WTC11 (cell line): ENCODE results near the gene CCNB3. TPM values are rescaled to one million over a fixed set of nuclear protein-coding genes. Genes with fewer than 3 reads are reported as not detected.

Experiments used
- ATAC-seq: fragments of 200-7000 bp; cut with Tn5 transposase; 2 replicates; pipeline ENCODE4 v1.10.0; 2021; ENCODE audit warnings: mild to moderate bottlenecking, moderate library complexity
- CTCF ChIA-PET: fragments of 300-600 bp; sonication (Branson Sonifier 250); formaldehyde crosslinking; loops from one replicate; lab custom pipeline; 2021; ENCODE audit warnings: antibody characterized with exemption; lab: Charles Lee
- POLR2A ChIA-PET: fragments of 350-600 bp; sonication (Branson Sonifier 250); formaldehyde crosslinking; loops from one replicate; lab custom pipeline; 2021; ENCODE audit warnings: antibody characterized with exemption; lab: Charles Lee
- DNase-seq: peaks from one replicate; pipeline ENCODE4 v3.0.0; 2021; ENCODE audit warnings: low spot score
- H3K27ac Mint-ChIP-seq: 2 replicates; pipeline ENCODE4 v1.8.0; 2021; ENCODE audit warnings: mixed read lengths
- H3K27me3 Mint-ChIP-seq: 2 replicates; pipeline ENCODE4 v1.8.0; 2021; ENCODE audit warnings: low read depth, mild to moderate bottlenecking, moderate library complexity, mixed read lengths
- H3K36me3 Mint-ChIP-seq: 2 replicates; pipeline ENCODE4 v1.8.0; 2021; ENCODE audit warnings: mixed read lengths
- H3K4me1 Mint-ChIP-seq: 2 replicates; pipeline ENCODE4 v1.8.0; 2022; ENCODE audit warnings: mixed read lengths
- H3K4me3 Mint-ChIP-seq: 2 replicates; pipeline ENCODE4 v1.8.0; 2021; ENCODE audit warnings: mild to moderate bottlenecking, moderate library complexity, mixed read lengths
- H3K9me3 Mint-ChIP-seq: 2 replicates; pipeline ENCODE4 v1.8.0; 2021; ENCODE audit warnings: mixed read lengths
- ATF1 ChIP-seq: sonication (generic); formaldehyde crosslinking; IDR thresholded peaks from 2 replicates; pipeline ENCODE4 v1.8.1; 2023; ENCODE audit warnings: mild to moderate bottlenecking, moderate library complexity, missing genetic modification reagents
- FOXP1 ChIP-seq: sonication (generic); formaldehyde crosslinking; IDR thresholded peaks from 2 replicates; pipeline ENCODE4 v1.8.0; 2022; ENCODE audit warnings: missing genetic modification reagents, mild to moderate bottlenecking, moderate library complexity, borderline replicate concordance
- HMGA2 ChIP-seq: fragments of 250-450 bp; sonication (Bioruptor Pico); IDR thresholded peaks from 2 replicates; pipeline ENCODE4 v1.4.0; 2021; ENCODE audit warnings: mild to moderate bottlenecking, moderate library complexity
- IRF2 ChIP-seq: sonication (generic); formaldehyde crosslinking; IDR thresholded peaks from 2 replicates; pipeline ENCODE4 v1.8.0; 2022; ENCODE audit warnings: low read depth, missing genetic modification reagents, borderline replicate concordance
- JAZF1 ChIP-seq: fragments of 250-450 bp; sonication (Bioruptor Pico); IDR thresholded peaks from 2 replicates; pipeline ENCODE4 v1.9.0; 2021; ENCODE audit warnings: moderate library complexity, mild to moderate bottlenecking, inconsistent platforms
- MYBL2 ChIP-seq: sonication (generic); formaldehyde crosslinking; IDR thresholded peaks from 2 replicates; pipeline ENCODE4 v1.8.1; 2023; ENCODE audit warnings: mild to moderate bottlenecking, moderate library complexity, missing genetic modification reagents
- RORB ChIP-seq: fragments of 250-450 bp; sonication (Bioruptor Pico); IDR thresholded peaks from 2 replicates; pipeline ENCODE4 v1.9.0; 2021; ENCODE audit warnings: mild to moderate bottlenecking
- SOX15 ChIP-seq: fragments of 250-450 bp; sonication (Bioruptor Pico); IDR thresholded peaks from 2 replicates; pipeline ENCODE4 v1.9.0; 2021; ENCODE audit warnings: mild to moderate bottlenecking
- USF2 ChIP-seq: sonication (generic); formaldehyde crosslinking; IDR thresholded peaks from 2 replicates; pipeline ENCODE4 v1.8.1; 2023; ENCODE audit warnings: mild to moderate bottlenecking, missing genetic modification reagents, moderate library complexity
- ZNF263 ChIP-seq: sonication (generic); formaldehyde crosslinking; IDR thresholded peaks from 2 replicates; pipeline ENCODE4 v1.8.1; 2022; ENCODE audit warnings: low read depth, mild to moderate bottlenecking, moderate library complexity, missing genetic modification reagents
- total RNA-seq: library from RNA; stranded (reverse); gene quantifications from 3 replicates; pipeline ENCODE4 v1.2.3, GENCODE V29; 2021
- TF ChIP-seq, protein P1 (sequence below): sonication (generic); formaldehyde crosslinking; IDR thresholded peaks from 2 replicates; pipeline ENCODE4 v1.8.0; 2022; ENCODE audit warnings: missing genetic modification reagents
- TF ChIP-seq, protein P2 (sequence below): fragments of 250-450 bp; sonication (Bioruptor Pico); IDR thresholded peaks from 2 replicates; pipeline ENCODE4 v1.9.0; 2021; ENCODE audit warnings: mild to moderate bottlenecking, borderline replicate concordance
- TF ChIP-seq, protein P3 (sequence below): sonication (generic); formaldehyde crosslinking; IDR thresholded peaks from 2 replicates; pipeline ENCODE4 v1.8.1; 2023; ENCODE audit warnings: mild to moderate bottlenecking, missing genetic modification reagents, borderline replicate concordance

Gene CCNB3
- total RNA-seq, 1 experiment from 2014 or later: 0.13 TPM

GRCh38 chrX:50167366-50167765 lies 37.2 kb upstream of the CCNB3 start (continued):
- no peak for TF ChIP-seq IRF2 (CRISPR knock-in tag)
- TF ChIP-seq SOX15 (CRISPR knock-in tag): no peak
- no peak for TF ChIP-seq ZNF263 (CRISPR knock-in tag)

DNA sequence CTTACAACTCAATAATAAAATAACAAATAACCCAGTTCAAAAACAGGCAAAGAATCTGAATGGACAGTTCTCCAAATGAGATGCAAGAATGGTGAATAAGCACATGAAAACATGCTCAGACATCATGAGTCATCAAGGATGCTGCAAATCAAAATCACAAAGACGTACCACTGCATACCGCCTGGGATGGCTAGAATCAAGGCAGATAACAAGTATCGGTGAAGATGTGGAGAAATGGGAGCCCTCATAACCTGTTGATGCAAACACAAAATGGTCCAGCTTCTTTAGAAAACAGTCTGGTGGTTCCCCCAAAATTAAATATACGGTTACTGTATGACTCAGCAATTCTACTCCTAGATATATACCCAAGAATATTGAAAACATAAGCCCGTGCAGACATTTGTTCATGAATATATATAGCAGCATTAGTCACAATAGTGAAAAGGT lies 36.3 kb upstream of the CCNB3 start:
- no peak overlapping the region for H3K4me3 Mint-ChIP-seq
- DNase-seq: no peak
- H3K36me3 Mint-ChIP-seq: no peaks in the 10 kb centered on the region
- no peak overlapping the region for H3K27ac Mint-ChIP-seq
- no peak for TF ChIP-seq ATF1
- TF ChIP-seq MYBL2: no peak
- TF ChIP-seq, protein P1, sequence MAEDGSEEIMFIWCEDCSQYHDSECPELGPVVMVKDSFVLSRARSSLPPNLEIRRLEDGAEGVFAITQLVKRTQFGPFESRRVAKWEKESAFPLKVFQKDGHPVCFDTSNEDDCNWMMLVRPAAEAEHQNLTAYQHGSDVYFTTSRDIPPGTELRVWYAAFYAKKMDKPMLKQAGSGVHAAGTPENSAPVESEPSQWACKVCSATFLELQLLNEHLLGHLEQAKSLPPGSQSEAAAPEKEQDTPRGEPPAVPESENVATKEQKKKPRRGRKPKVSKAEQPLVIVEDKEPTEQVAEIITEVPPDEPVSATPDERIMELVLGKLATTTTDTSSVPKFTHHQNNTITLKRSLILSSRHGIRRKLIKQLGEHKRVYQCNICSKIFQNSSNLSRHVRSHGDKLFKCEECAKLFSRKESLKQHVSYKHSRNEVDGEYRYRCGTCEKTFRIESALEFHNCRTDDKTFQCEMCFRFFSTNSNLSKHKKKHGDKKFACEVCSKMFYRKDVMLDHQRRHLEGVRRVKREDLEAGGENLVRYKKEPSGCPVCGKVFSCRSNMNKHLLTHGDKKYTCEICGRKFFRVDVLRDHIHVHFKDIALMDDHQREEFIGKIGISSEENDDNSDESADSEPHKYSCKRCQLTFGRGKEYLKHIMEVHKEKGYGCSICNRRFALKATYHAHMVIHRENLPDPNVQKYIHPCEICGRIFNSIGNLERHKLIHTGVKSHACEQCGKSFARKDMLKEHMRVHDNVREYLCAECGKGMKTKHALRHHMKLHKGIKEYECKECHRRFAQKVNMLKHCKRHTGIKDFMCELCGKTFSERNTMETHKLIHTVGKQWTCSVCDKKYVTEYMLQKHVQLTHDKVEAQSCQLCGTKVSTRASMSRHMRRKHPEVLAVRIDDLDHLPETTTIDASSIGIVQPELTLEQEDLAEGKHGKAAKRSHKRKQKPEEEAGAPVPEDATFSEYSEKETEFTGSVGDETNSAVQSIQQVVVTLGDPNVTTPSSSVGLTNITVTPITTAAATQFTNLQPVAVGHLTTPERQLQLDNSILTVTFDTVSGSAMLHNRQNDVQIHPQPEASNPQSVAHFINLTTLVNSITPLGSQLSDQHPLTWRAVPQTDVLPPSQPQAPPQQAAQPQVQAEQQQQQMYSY (CRISPR knock-in tag): no peak
- no peak for TF ChIP-seq FOXP1 (CRISPR knock-in tag)
- TF ChIP-seq JAZF1 (CRISPR knock-in tag): no peak
- TF ChIP-seq, all 79 proteins: peak for 0
- no peaks in the 10 kb centered on the region for H3K27me3 Mint-ChIP-seq
- no peak for ATAC-seq
- ChIA-PET CTCF (no interaction called here), POLR2A (no interaction called here)
- no peaks in the 10 kb centered on the region for H3K9me3 Mint-ChIP-seq
- H3K4me1 Mint-ChIP-seq: peaks cover 8% of the 10 kb centered on the region

- ChIA-PET CTCF (no interaction called here), POLR2A (no interaction called here)
- Mint-ChIP-seq H3K4me3 (no peak overlapping the region), H3K4me1 (peaks cover 8% of the 10 kb centered on the region), H3K27ac (no peak overlapping the region), H3K9me3 (peaks cover 5% of the 10 kb centered on the region), H3K36me3 (peaks cover 6% of the 10 kb centered on the region), H3K27me3 (no peaks in the 10 kb centered on the region)
- DNase-seq: no peak
- TF ChIP-seq ZNF263 (CRISPR knock-in tag) (no peak), HMGA2 (CRISPR knock-in tag) (no peak), RORB (CRISPR knock-in tag) (no peak), USF2 (no peak)
- TF ChIP-seq, protein P2, sequence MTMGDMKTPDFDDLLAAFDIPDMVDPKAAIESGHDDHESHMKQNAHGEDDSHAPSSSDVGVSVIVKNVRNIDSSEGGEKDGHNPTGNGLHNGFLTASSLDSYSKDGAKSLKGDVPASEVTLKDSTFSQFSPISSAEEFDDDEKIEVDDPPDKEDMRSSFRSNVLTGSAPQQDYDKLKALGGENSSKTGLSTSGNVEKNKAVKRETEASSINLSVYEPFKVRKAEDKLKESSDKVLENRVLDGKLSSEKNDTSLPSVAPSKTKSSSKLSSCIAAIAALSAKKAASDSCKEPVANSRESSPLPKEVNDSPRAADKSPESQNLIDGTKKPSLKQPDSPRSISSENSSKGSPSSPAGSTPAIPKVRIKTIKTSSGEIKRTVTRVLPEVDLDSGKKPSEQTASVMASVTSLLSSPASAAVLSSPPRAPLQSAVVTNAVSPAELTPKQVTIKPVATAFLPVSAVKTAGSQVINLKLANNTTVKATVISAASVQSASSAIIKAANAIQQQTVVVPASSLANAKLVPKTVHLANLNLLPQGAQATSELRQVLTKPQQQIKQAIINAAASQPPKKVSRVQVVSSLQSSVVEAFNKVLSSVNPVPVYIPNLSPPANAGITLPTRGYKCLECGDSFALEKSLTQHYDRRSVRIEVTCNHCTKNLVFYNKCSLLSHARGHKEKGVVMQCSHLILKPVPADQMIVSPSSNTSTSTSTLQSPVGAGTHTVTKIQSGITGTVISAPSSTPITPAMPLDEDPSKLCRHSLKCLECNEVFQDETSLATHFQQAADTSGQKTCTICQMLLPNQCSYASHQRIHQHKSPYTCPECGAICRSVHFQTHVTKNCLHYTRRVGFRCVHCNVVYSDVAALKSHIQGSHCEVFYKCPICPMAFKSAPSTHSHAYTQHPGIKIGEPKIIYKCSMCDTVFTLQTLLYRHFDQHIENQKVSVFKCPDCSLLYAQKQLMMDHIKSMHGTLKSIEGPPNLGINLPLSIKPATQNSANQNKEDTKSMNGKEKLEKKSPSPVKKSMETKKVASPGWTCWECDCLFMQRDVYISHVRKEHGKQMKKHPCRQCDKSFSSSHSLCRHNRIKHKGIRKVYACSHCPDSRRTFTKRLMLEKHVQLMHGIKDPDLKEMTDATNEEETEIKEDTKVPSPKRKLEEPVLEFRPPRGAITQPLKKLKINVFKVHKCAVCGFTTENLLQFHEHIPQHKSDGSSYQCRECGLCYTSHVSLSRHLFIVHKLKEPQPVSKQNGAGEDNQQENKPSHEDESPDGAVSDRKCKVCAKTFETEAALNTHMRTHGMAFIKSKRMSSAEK (CRISPR knock-in tag): no peak
- TF ChIP-seq, protein P3, sequence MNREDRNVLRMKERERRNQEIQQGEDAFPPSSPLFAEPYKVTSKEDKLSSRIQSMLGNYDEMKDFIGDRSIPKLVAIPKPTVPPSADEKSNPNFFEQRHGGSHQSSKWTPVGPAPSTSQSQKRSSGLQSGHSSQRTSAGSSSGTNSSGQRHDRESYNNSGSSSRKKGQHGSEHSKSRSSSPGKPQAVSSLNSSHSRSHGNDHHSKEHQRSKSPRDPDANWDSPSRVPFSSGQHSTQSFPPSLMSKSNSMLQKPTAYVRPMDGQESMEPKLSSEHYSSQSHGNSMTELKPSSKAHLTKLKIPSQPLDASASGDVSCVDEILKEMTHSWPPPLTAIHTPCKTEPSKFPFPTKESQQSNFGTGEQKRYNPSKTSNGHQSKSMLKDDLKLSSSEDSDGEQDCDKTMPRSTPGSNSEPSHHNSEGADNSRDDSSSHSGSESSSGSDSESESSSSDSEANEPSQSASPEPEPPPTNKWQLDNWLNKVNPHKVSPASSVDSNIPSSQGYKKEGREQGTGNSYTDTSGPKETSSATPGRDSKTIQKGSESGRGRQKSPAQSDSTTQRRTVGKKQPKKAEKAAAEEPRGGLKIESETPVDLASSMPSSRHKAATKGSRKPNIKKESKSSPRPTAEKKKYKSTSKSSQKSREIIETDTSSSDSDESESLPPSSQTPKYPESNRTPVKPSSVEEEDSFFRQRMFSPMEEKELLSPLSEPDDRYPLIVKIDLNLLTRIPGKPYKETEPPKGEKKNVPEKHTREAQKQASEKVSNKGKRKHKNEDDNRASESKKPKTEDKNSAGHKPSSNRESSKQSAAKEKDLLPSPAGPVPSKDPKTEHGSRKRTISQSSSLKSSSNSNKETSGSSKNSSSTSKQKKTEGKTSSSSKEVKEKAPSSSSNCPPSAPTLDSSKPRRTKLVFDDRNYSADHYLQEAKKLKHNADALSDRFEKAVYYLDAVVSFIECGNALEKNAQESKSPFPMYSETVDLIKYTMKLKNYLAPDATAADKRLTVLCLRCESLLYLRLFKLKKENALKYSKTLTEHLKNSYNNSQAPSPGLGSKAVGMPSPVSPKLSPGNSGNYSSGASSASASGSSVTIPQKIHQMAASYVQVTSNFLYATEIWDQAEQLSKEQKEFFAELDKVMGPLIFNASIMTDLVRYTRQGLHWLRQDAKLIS (CRISPR knock-in tag): no peak
- ATAC-seq: no peak
These were observed 34.8 kb upstream of the CCNB3 start for GRCh38 chrX:50169717-50170116.
